Inflammatory macrophage (primary cell): ENCODE results near the gene LRRC28.

Experiments used
- DNase-seq, 2 donors: peaks; one replicate each; pipeline ENCODE4 v3.0.0-alpha.2; 2020 to 2022

The LRRC28 gene

DNA sequence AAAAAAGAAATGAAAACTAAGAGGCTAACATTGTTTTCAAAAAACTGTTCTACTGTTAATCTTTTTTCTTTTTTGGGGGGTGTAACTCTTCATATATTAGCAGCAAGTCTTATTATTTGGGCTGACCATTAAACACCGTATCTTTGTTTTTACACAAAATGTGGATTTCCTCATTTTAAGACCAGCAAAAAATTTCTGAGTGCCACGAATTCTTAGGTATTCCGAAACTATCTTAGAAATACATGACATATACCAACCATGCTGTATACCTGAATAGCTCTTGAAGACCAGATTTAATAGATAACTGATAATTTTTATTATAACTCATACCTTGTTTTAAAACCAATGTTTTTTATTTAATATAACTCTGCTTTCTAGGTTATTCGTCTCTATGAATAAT is 1.3 kb upstream of the LRRC28 start:
- DNase-seq, result no peak

DNA sequence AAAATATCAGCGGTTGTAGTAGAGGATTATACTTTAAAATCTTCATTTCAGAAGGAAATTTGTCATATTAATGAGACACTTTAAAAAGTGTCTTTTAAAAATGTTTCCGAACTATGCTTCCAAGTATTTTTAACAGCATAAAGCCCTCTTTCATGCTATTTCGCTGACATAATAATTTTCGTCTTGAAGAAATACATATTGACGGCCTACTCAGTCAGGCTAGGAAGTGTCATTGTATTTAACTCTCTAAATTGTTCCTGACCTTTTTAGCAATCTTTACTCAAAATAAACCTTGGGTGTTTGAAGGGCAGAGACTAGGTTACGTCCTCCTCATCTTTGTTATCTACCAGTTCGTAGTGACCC is 806 bp upstream of the LRRC28 start:
- no peak for DNase-seq

DNA sequence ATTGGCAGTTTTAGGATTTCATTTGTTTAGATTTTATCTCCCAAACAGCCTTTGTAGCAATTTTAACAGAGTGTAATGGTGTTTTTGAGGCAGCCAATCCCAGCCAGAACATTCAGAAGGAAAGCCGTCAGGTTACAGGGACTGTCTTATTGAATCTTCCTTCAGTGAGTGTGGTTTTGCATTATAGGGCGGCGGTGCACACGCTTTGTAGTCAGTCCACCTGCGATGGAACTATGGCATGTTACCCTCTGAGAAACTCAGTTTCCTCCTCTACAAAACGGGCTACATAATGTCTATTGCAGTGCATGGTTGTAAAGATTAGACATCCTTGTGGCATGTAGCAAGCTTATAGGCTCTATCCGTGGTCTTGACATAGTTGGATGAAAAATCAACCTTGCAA is 1.0 kb downstream of the LRRC28 start:
- no peak for DNase-seq

GRCh38 chr15:99253381-99254090 is 2.3 kb downstream of the LRRC28 start:
- DNase-seq, result no peak

GRCh38 chr15:99257107-99257750 is 5.9 kb downstream of the LRRC28 start:
- DNase-seq, result no peak

GRCh38 chr15:99264125-99264524 is 12.8 kb downstream of the LRRC28 start:
- DNase-seq, result no peak

DNA sequence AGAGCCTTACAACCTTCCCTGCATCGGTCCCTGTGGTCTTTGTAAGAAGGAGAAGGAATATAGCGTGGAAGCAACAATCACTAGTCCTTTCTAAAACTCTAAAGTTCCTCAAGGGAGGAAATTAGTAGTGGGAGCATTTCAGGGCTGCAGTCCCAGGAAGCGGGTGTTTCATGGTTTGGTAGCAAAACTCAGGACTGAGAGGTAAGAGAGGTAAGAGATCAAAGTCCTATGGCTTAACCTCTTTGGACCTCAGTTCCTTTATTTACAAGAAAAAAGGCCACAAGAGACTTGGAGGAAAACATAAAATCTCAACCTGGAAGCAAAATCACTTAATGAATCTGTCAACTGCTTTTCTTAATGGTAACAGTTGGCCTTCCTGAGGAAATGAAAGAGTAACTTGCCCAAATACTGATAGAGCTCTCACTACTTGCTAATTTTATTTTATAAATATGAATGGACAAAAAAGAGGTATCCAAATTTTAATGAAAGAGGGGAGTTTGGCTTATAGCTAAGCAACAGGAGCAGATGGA is 14.3 kb downstream of the LRRC28 start:
- no peak for DNase-seq

DNA sequence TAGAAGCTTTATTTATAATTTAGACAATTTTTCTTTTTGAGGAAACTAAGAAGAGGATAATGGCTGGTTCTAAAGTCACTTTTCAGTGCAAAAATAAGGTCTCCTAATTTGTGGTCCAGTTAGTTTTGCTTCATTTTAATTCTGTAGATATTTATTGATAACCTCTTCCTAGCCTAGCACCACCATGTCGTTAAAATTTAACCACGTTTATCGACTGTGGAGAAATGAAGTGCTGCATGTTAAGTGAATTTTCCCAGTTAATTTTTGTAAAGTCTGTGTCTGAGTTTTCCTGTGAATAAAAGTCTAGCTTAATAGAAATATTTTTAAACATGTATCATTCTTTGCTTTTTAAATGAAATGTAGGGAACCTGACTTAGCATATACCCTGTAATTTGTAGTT is 16.7 kb downstream of the LRRC28 start:
- no peak for DNase-seq

DNA sequence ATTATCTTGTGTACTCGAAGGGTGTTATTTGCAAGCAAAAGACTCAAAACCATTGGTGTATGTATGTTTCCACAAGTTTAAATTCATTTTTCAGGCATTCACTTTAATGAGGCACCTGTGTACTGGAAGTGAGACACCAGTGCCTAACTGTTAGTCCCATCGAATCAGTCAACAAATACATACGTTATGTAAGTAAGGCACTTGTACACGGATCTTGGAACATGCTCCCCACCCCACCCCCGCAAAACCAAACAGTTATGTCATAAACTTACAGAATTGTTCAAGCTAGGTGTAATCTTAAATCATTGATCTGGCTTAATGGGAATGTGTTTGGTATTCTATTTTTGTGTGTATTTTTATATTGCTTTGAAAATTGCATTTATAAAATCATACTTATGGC is 17.1 kb downstream of the LRRC28 start:
- no peak for DNase-seq

GRCh38 chr15:99273801-99274200 is 22.5 kb downstream of the LRRC28 start:
- no peak for DNase-seq

DNA sequence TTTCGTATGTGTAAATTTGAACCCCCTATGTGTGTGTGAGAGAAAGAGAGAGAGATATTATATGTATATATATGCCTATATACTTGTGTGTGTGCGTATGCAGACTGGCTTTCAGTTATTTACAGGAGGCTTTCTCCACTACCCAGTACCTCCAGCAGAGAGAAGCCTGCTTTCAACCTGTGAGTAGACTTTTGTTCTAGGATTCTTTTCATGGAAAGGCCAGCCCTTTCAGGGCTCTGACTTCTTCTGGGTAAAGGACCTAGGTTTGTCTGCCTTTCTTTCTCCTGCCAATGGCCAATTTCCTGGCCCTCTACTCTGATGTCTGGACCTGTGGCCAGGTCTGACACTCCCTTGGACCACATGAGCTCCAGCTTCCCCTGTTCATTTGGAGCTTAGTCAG is 23.8 kb downstream of the LRRC28 start:
- no peak for DNase-seq

- DNase-seq, result no peak
Observed at GRCh38 chr15:99275525-99276128, 24.3 kb downstream of the LRRC28 start.

DNA sequence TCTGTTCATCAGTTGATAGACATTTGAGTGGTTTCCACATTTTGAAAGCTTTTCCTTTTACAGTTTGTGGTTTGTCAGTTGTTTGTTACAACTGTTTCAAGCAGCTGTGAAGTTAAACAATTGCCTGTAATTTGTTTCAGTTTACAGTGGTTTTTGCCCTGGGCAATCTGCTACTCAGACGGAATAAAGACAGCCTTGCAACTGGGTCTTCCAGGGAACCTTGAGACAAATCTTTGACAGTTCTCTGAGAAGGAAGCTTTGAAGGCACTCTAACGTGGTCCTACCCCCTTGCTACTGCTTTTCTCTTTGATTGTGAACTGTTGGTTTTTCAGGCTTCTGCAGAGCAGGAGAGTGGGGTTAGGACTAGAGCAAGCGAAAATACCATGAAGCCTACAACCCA is 28.0 kb downstream of the LRRC28 start:
- no peak for DNase-seq

GRCh38 chr15:99279827-99280226 is 28.5 kb downstream of the LRRC28 start:
- no peak for DNase-seq

- no peak for DNase-seq
Observed at GRCh38 chr15:99282121-99282520, 30.8 kb downstream of the LRRC28 start.

DNA sequence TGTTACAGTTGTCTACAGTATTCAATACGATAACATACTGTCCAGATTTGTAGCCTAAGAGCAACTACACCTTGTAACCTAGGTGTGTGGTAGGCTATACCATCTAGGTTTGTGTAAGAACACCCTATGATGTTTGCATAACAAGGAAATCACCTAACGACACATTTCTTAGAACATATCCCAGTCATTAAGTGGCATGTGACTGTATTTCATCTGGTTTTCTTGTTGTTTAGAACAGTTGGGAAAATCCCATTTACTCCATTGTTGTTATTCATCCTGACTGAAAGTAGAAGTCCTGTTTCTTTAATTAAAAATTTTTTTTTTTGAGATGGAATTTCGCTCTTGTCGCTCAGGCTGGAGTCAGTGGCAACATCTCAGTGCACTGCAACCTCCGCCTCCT is 31.3 kb downstream of the LRRC28 start:
- no peak for DNase-seq

GRCh38 chr15:99283717-99284116 is 32.4 kb downstream of the LRRC28 start:
- DNase-seq, result no peak

DNA sequence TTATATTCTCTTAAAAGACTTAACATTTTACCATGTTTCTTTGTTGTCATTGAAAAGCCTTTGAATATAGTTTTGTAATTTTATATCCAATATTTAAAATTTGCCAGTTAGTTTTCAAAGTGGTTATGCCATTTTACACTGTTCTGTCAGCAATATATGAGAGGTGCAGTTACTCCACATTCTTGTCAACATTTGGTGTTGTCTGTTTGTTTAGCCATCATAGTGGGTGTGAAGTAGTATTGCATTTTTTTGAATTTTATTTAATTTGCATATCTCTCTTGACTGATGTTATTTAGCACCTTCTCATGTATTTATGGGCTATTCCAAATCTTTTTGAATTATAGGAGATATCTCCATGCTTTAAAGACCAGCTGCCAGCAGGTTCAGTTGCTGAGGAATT is 40.4 kb downstream of the LRRC28 start:
- DNase-seq, result no peak

DNA sequence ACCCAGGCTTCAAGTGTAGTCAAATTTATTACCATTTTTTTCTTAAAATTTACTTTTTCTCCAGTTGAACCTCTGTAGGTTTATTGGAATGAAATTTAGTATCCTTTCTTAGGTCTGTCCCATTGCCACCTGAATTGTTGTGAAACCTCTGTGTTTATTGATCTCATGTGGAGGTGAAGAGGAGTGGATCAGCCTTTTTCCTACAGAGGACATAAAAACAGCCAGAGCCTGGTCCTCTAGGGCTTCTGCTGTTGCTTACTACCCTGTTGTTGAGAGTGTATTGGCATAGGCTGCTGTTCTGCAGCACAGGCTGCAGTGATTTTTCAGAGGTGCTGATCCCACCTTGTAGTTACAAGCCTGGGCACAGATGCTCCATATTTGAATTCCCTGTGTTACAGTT is 44.6 kb downstream of the LRRC28 start:
- no peak for DNase-seq

DNA sequence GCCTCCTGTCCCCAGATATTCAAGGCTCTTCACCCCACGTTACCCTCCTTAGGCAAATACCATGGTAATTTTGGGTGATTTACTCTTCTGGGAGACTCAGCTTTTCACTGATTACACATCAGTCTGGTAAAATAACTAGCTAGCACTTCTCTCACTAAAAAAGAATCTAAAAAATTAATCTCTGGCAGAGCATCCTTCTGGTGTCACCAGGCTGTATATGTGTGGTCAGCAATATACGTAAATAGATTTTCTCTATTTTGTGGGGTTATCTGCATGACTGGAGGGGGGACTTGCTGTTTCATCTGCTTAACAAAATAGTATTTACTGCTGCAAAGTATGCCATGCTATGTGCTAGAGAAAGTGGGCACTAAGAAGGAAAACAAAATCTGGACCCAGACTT is 45.1 kb downstream of the LRRC28 start:
- DNase-seq, result no peak

DNA sequence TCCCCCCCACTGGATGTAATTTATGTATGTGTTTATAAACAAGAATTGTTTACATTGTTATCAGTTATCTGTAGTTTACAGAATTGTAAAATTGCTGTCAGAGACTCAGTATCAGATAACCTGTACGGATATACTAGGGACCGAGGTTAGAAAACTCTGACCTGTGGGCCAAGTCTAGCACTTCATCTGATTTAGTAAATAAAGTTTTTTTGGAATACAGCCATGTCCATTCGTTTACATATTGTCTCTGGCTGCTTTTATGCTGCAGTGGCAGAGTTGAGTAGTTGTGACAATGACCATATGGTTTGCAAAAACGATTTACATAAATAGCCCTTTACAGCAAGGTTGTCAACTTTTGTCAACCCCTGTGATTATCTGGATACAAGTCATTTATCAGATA is 52.6 kb downstream of the LRRC28 start:
- no peak for DNase-seq

DNA sequence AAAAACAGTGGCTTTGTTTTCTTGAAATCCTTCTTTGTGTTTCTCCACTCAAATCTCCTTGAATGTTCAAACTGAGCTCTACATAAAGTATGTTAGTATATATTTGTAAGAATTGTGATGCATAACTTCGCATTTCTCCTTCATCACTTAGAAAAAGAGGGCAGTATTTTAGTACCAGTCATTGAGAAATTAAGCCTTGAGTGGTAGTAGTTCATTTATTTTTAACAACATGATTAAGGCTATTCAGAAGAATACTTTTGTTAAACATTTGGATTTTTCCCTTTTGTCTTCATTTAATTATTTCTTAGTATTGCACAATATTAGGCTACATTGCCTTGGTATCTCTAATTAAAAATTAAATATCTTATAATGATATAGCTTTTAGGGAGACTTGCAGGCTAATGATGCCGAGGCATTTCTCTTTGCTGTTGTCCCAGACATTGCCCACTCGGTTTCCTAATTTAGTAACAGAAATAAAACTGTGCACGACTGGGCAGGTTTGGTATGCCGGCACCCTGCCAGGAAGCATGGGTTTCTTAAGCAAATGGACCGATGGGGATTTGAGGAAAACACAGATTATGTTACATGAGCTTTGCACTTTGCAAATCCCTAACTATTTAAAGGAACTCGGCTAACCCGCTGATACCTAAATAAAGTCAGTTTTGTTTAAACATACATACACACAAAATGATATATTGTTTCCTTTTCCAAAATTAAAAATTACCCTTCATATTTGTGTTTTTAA is 54.7 kb downstream of the LRRC28 start:
- DNase-seq, result no peak

DNA sequence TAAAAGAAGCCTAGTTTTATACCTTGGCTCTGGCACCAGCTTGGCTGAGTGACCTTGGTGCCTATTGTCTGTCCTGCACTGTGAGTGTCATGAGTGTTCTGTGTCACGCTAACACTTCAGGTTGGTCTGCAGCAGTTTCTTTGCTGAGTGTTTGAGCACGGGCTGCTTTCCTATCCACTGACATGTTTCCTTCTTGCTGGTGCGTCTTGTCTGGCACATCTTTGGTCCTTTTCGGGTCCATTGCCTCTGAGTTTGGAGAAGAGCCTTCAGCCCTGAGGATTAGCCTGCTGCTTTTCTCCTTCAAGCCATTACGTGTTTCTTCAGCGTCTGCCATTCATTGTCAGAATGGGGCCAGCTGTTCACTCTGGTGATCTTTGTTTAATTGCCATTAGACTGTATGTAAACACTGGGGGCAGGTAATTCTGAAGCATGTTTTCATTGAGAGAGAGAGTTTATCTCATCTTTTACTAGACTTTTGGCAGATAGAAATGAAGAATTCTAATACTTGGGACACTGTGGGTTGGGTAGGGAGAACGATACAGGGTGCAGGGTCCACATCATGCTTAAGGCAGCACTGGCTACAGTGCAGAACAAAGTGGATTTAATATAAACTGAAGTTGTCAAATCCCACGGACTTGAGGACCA is 55.5 kb downstream of the LRRC28 start:
- no peak for DNase-seq
